Measurements from ENCODE around the gene PDS5A.
"Not testable (repeated sequence)": the region's sequence is repeated elsewhere in the genome, so short reads cannot be mapped to it uniquely, and the experiment has no call there.

PDS5A gene

DNA sequence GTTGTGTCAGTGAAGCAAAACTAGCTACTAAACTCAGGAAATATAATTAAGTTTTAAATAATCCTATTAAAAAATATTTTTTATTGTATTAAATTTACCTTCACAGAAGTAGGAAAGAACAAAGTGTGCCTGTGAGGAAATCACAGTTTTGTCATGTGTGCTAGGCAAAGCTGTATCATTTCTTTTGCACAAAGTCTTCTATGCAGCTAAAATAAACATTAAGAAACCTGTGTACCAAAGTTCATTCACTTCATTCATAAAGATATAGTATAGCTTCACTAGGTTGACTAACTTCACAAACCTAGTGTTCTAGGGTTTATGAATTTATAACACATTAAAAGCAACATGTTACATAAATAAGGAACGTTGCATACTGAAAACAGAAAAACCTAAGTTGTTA is 131.0 kb downstream of the PDS5A start:
- Histone ChIP-seq H3K27ac (no peak overlapping the region), H3K36me3 (replicated peaks) (peaks cover 23% of the 10 kb centered on the region), H3K4me3 (ENCODE audit: low read depth, low read length) (no peak overlapping the region), H3K27me3 (replicated peaks) (no peaks in the 10 kb centered on the region)
- TF ChIP-seq CTCF (IDR thresholded peaks at IDR 0.05; ENCODE audit: low read depth, low read length, missing control alignments) = no peak
- in situ Hi-C loops (cut with HindIII; ENCODE audit: low pct_ligation_motif_present, low sequenced_read_pairs) = no loop called here
- no peak for DNase-seq

- Histone ChIP-seq H3K36me3 (replicated peaks) (peaks cover 23% of the 10 kb centered on the region), H3K27me3 (replicated peaks) (no peaks in the 10 kb centered on the region), H3K27ac (no peak overlapping the region), H3K4me3 (ENCODE audit: low read depth, low read length) (no peak overlapping the region)
- in situ Hi-C loops (cut with HindIII; ENCODE audit: low pct_ligation_motif_present, low sequenced_read_pairs) = no loop called here
- TF ChIP-seq CTCF (IDR thresholded peaks at IDR 0.05; ENCODE audit: low read depth, low read length, missing control alignments) = no peak
- peak; percentile 19 for DNase-seq
Observed at GRCh38 chr4:39846120-39846519, 131.6 kb downstream of the PDS5A start.

GRCh38 chr4:39841894-39842293 is 135.8 kb downstream of the PDS5A start:
- TF ChIP-seq CTCF (IDR thresholded peaks at IDR 0.05; ENCODE audit: low read depth, low read length, missing control alignments) = no peak
- in situ Hi-C loops (cut with HindIII; ENCODE audit: low pct_ligation_motif_present, low sequenced_read_pairs) = no loop called here
- no peak overlapping the region for H3K4me3 ChIP-seq (ENCODE audit: low read depth, low read length)
- no peaks in the 10 kb centered on the region for H3K27me3 ChIP-seq (replicated peaks)
- no peak overlapping the region for H3K27ac ChIP-seq
- no peak for DNase-seq
- H3K36me3 ChIP-seq (replicated peaks) = peaks cover 44% of the 10 kb centered on the region

DNA sequence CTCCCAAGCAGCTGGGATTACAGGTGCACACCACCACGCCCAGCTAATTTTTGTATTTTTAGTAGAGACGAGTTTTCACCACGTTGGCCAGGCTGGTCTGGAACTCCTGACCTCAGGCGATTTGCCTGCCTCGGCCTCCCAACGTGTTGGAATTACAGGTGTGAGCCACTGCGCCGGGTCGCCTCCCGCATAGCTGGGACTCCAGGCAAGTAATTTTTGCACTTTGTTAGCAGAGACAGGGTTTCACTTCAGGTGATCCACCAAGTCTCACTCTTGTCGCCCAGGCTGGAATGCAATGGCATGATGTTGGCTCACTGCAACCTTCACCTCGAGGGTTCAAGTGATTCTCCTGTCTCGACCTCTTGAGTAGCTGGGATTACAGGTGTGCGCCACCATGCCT is 137.2 kb downstream of the PDS5A start:
- H3K27me3 ChIP-seq (replicated peaks); in situ Hi-C loops (cut with HindIII; ENCODE audit: low pct_ligation_motif_present, low sequenced_read_pairs): not testable (repeated sequence)
- peaks cover 52% of the 10 kb centered on the region for H3K36me3 ChIP-seq (replicated peaks)

DNA sequence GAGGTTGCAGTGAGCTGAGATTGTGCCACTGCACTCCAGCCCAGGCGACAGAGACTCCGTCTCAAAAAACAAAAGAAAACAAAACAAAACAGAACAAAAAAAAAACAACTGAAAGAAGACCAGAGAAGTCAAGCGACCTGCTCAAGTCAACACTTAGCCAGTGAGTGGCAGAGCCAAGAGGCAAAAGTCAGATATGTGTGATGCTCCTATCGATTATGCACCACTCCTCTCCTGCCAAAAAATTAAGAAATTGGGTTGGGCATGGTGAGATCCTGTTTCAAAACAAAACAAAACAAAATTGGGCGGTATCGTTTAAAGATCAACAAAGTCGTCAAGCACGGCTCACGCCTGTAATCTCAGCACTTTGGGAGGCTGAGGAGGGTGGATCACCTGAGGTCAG is 137.7 kb downstream of the PDS5A start:
- no peak for TF ChIP-seq CTCF (IDR thresholded peaks at IDR 0.05; ENCODE audit: low read depth, low read length, missing control alignments)
- in situ Hi-C loops (cut with HindIII; ENCODE audit: low pct_ligation_motif_present, low sequenced_read_pairs) = no loop called here
- H3K36me3 ChIP-seq (replicated peaks) = peaks cover 53% of the 10 kb centered on the region

More for the DNA sequence above, 137.2 kb downstream of the PDS5A start:
- not testable (repeated sequence) for H3K27ac ChIP-seq; DNase-seq; H3K4me3 ChIP-seq (ENCODE audit: low read depth, low read length)

GRCh38 chr4:39838431-39838830 is 139.3 kb downstream of the PDS5A start:
- in situ Hi-C loops (cut with HindIII; ENCODE audit: low pct_ligation_motif_present, low sequenced_read_pairs); H3K27ac ChIP-seq; H3K27me3 ChIP-seq (replicated peaks); DNase-seq; H3K4me3 ChIP-seq (ENCODE audit: low read depth, low read length): not testable (repeated sequence)
- H3K36me3 ChIP-seq (replicated peaks) = peaks cover 47% of the 10 kb centered on the region

More for the DNA sequence above, 137.7 kb downstream of the PDS5A start:
- H3K27ac ChIP-seq = no peak overlapping the region
- no peak overlapping the region for H3K4me3 ChIP-seq (ENCODE audit: low read depth, low read length)
- no peak for DNase-seq
- no peaks in the 10 kb centered on the region for H3K27me3 ChIP-seq (replicated peaks)

GRCh38 chr4:39834269-39834668 is 143.4 kb downstream of the PDS5A start:
- no peaks in the 10 kb centered on the region for H3K27me3 ChIP-seq (replicated peaks)
- peaks cover 31% of the 10 kb centered on the region for H3K36me3 ChIP-seq (replicated peaks)
- in situ Hi-C loops (cut with HindIII; ENCODE audit: low pct_ligation_motif_present, low sequenced_read_pairs) = no loop called here
- DNase-seq = no peak
- H3K4me3 ChIP-seq (ENCODE audit: low read depth, low read length) = no peak overlapping the region
- no peak overlapping the region for H3K27ac ChIP-seq
- no peak for TF ChIP-seq CTCF (IDR thresholded peaks at IDR 0.05; ENCODE audit: low read depth, low read length, missing control alignments)

Measured in brain microvascular endothelial cell (primary cell).